Measurements from ENCODE around the gene DHRS13.
"Not testable (repeated sequence)": the region's sequence is repeated elsewhere in the genome, so short reads cannot be mapped to it uniquely, and the experiment has no call there.

DHRS13 gene

DNA sequence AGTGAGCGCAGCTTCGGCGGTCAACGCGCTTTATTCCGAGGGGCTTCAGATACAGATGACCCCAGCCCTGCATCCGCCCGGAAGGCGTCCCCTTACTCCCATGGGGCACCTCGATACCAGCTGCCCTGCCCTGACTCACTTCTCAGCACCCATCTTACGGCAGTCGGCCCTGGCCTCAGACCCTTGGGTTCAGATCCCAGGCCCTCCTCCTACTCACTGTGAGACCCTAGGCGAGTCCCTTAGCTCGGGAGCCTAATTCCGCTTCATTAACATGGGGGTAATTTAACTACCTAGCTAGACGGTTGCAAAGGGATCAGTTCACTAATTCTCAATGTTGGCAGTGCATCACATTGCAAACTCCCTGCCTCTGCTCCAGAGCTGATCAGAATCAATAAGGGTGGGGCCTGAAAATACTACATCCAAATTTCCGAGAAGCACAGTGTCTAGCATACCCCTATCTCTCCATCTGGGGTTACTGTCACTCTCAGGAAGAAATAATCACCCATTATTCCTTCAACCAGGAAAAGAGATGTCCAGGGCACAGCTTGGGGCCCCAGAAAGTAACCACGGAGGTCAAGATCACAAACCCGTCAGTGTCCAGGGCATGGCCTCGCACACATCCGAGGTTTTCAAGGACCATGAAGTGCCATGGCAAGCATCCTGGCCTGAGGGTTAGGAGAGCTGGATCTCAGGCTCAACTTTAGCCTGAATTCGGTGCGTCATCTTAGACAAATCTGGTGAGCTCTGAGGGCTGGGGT lies 4.9 kb downstream of the DHRS13 start:
- TF ChIP-seq, protein P1, sequence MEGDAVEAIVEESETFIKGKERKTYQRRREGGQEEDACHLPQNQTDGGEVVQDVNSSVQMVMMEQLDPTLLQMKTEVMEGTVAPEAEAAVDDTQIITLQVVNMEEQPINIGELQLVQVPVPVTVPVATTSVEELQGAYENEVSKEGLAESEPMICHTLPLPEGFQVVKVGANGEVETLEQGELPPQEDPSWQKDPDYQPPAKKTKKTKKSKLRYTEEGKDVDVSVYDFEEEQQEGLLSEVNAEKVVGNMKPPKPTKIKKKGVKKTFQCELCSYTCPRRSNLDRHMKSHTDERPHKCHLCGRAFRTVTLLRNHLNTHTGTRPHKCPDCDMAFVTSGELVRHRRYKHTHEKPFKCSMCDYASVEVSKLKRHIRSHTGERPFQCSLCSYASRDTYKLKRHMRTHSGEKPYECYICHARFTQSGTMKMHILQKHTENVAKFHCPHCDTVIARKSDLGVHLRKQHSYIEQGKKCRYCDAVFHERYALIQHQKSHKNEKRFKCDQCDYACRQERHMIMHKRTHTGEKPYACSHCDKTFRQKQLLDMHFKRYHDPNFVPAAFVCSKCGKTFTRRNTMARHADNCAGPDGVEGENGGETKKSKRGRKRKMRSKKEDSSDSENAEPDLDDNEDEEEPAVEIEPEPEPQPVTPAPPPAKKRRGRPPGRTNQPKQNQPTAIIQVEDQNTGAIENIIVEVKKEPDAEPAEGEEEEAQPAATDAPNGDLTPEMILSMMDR (IDR thresholded peaks at IDR 0.05; ENCODE audit: low read length, missing control alignments): no peak
- DNase-seq (ENCODE audit: low read depth): no peak
- H3K4me3 ChIP-seq (replicated peaks; ENCODE audit: low read depth, low read length): peak overlapping the region; percentile 84

DNA sequence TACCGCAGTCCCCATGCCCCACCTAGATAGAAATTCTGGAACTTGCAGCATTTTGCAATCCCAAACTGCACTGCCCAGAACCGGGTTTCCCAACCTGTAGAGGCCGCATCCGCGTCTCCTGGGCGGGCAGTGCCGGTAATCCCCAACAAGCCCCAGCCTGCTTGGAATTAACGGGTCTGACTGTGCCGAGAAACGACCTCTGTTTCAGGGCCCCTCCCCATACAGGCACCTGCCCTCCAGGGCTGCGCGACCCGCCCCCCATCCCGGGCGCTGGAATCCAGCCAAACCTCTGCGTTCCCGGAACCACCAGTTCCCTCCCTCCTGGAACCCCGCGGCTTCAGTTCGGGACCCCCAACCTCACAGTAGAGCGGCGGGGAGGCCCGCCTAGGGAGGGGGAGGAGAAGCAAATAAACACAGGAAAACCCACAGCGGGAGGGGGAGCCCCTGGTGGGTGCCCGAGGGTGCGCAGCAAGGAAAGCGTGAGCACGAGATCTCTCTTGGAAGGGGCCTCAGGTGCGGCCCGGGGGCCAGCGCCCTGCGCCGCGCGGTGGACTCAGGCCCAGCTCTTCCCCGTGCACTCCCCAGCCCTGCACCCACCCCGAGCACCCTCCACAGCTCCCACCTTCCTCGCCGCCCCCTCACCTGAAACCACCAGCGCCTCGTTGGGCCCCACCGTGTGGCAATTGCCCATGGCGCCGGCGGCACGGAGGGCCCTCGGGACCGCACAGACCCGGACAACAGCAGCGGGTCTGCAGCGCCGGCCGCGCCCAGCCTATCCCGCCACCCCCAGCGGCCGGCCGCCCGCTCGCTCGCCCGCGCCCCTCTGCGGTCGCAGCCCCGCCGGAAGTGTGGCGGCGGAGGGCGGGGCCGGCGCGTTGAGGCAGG lies 5.8 kb downstream of the DHRS13 start, which contains the start of gene FLOT2:
TSS of gene FLOT2 (minus strand) at position 850 of the 885 bp plus-strand sequence. CDS start at position 691, 159 bp downstream.
- H3K4me3 ChIP-seq (replicated peaks; ENCODE audit: low read depth, low read length): peak within 1 kb of the TSS; percentile 84
- TF ChIP-seq, protein P1 (IDR thresholded peaks at IDR 0.05; ENCODE audit: low read length, missing control alignments): peak; percentile 24
- peak; percentile 69 for DNase-seq (ENCODE audit: low read depth)

DNA sequence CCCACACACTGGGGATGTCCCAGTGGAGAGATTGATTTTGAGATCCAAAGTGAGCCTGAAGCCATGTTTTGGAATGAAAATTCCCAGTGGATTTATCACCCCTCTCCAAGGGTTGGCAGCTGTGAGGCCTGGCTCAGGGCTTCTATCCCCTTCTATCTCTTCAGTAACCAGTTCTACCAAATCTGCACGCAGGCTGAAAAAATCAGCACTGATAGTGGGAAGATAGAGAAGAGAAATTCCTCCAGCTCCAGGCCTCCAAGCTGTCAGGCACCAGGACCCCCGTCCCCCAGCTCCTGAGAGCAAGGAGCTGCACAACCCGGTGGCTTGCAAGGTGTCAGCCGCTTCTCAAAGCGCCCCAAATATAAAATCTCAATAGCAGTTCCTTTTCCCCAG lies 6.4 kb downstream of the DHRS13 start:
- TF ChIP-seq, protein P1 (IDR thresholded peaks at IDR 0.05; ENCODE audit: low read length, missing control alignments): no peak
- peak overlapping the region; percentile 84 for H3K4me3 ChIP-seq (replicated peaks; ENCODE audit: low read depth, low read length)
- DNase-seq (ENCODE audit: low read depth): no peak

DNA sequence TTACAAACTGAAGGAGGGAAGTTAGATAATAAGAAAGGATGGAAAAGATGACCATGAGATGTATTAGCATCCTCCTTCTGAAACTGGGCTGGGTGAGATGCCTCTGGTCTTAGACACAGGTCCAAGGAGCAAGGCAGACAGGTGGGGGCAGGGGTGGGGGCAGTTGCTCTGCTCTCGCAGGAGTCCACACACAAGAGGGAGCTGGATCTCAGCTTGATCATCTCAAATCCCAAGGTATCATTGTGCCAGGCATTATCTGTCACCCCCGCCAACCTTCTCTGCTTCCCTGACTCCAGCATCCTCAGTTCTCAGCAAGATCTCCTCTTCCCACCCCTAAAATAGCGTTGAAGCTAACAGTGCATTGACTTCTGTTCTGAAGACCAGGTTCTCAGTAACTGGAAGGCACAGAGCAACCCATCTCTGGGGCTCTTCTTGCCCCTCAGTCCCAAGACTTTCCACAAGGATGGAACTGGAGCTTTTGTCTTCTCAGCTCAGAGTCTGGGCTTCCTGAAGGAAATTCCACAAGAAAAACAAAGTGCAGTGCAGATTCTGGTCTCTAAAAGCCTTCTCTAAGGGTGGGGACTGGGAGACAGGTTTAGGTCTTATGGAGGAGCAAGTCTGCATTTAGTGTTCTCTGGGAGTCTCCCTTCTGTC lies 7.0 kb downstream of the DHRS13 start:
- peak overlapping the region; percentile 84 for H3K4me3 ChIP-seq (replicated peaks; ENCODE audit: low read depth, low read length)
- no peak for DNase-seq (ENCODE audit: low read depth)
- TF ChIP-seq, protein P1 (IDR thresholded peaks at IDR 0.05; ENCODE audit: low read length, missing control alignments): no peak

DNA sequence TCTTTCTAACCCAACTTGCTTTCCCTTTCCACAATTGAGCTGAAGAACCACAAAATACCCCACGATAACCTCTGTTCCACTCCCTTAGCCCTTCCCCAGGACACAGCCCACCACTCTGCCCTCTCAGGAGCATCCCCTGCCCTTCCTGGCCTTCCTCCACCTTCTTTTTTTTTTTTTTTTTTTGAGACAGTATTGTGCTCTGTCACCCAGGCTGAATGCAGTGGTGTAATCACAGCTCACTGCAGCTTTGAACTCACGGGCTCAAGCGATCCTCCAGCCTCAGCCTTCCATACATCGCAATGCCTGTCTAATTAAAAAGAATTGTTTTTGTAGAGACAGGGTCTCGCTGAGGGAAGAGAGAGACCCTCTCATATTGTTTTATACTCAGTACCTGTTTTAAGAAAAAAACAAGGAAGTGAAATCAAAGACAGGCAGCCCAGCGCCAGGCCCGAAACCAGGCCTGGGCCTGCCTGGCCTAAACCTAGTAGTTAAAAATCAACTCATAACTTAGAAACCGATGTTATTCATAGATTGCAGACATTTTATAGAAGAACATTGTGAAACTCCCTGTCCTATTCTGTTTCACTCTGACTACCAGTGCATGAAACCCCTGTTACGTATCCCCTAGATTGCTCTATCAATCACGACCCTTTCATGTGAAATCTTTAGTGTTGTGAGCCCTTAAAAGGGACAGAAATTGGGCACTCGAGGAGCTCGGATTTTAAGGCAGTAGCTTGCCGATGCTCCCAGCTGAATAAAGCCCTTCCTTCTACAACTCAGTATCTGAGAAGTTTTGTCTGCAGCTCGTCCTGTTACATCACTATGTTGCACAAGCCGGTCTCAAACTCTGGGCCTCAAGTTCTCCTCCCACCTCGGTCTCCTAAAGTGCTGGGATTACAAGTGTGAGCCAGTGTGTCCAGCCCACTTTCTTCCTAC lies 9.4 kb downstream of the DHRS13 start:
- peak; percentile 53 for DNase-seq (ENCODE audit: low read depth)
- not testable (repeated sequence) for H3K4me3 ChIP-seq (replicated peaks; ENCODE audit: low read depth, low read length)

DNA sequence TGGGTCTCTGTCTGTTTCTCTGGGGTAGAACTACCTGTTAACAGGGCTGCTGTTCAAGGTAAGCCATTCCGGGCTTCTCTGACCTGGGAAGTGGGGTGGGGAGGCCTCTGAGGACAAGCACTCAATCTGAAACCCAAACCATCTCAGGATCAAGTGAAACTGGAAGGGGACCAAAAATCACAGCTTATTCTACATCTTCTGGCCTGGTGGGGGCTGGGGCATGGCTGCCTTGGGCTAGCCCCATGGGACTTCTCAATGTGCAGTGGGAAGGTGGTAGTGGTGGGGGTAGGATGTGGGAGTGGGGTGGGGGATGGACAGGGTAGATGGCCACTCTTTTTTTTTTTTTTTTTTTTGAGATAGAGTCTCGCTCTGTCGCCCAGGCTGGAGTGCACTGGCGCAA lies 10.9 kb downstream of the DHRS13 start:
- TF ChIP-seq, protein P1 (IDR thresholded peaks at IDR 0.05; ENCODE audit: low read length, missing control alignments): no peak

More for the DNA sequence above, 10.9 kb downstream of the DHRS13 start:
- no peak for DNase-seq (ENCODE audit: low read depth)
- no peak overlapping the region for H3K4me3 ChIP-seq (replicated peaks; ENCODE audit: low read depth, low read length)

Data from fibroblast of pulmonary artery (primary cell).